Stimulated activated naive CD4-positive, alpha-beta T cell treated with Interleukin-2 at 50 U/mL for 16 hours (primary cell): ENCODE measurements around the gene GRID1.
"Not testable (repeated sequence)": the region's sequence is repeated elsewhere in the genome, so short reads cannot be mapped to it uniquely, and the experiment has no call there.

Experiments
- DNase-seq: peaks from one replicate; lab custom pipeline; 2025; lab: John Stamatoyannopoulos, UW

GRID1 gene

DNA sequence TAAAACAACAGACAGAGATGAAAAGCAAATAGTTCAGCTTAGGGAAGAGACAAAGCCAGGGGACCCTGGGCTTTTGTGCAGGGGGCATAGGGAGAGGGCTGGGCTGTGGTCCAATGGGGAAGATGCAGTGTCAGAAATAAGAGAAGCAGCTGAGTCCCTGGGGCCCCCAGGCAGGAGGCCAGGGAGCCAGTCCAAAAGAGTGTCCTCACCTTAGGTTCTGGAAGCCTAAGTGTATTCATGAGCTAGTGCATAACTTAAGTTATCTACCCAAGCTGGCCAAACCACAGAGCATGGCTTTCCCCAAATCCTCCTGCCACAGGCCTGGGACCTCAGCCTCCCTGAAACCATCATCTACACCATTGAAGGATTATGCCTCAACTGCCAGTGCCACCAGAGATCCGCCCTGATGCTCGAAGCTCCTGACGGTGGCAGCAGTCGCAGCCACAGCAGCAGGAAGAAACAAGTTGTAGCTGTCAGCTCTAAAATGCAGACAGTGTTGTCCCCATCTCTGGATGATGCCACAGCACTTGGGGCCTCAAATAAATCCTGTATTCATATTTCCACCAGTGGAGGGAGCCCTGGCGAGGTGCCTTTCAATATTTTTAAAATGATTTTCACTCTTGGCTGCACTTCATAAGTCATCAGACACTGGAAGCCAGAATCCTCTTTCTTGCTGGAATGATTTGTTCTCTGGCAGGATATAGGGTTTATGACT, 574.6 kb downstream of the GRID1 start:
- DNase-seq: no peak

DNA sequence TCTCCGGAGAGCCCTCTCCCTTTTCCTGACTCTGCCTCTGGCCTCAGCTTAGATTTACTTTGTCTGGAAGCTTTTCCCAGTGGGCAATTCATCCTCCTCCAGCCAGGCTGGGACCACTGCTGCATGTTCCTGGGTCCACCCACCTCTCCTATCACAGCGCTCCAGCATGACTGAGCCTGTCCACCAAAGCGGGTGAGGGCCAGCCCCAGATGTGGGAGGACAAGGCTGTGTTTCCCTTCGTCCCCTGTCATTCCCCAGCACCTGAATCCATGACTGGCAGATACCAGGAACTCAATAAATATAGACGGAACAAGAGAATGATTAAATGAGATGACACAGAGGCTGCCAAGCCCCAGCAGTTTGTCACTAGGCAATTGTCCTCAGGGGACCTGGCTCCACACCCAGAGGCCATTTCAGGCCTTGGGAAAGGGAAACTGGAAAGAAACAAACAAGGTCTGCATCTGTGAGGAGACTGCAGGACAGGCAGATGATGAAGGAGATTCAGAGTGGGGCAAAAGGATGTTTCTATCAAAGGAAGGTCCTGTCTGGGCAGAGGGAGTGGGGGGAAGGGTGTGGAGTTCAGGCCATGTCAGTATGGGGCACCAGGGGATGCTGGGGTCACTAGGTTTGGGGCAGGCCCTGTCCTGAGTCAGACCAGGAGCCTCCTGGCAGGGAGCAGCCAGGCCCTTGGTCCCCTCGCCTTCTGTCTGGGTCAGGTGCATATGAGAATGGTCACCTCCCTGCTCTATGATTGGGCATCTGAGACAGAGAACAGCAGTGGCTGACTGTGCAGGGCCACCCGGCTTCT, 576.4 kb downstream of the GRID1 start:
- DNase-seq: no peak

DNA sequence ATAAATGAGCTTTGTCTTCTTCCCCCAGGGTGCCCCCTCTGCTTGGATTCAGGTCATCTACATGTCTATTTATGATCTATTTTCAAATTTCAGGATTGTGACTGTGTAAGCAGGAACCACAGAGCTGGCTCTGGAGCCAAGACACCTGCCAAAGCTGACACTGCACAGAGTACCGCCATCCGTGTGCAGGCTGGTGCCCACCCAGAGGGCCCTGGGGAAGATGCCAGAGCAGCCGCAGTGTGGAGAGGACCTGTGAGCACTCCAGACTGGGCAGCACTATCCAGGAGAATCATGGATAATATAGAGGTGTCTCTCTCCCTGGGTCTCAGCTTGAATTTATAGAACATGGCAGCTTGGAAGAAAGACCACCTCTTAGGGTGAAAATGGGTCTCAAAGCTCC, 577.5 kb downstream of the GRID1 start:
- no peak for DNase-seq

DNA sequence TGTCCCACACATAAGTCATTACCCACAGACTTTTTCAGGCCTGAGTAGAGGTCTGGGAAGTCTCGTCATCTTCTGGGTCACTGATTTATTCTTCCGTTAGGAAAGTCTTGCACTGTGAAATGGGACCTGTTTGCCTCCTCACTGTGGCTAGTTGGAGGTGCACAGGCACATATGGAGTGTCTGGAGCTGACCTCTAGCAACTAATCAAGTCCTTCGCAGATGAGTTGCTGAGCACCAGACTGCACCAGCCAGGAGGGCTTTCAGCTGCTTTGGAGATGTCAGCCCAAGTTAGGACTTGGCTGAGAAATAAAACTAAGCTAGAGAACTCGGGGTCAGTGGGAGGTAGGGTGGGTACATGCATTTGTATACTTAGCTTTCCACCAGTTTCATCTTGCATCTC, 578.0 kb downstream of the GRID1 start:
- DNase-seq: no peak

DNA sequence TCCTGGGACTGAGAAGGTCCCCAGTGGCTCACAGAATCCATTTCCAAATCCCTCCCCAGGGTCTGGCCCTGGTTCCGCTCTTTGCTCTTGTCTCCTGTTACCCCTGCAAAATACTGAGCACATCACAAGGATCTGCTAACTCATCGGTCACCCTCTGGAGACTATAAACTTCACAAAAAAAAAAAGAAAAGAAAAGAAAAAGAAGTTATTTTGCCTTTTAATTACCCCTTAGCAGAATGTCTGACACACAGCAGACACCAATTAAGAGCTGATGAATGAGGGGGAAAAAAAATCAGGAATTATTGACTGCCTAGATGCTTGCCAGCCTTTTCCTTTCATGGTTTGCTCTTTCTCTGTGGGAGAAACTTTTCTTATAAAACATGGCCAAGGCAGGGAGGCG, 578.7 kb downstream of the GRID1 start:
- DNase-seq: no peak

DNA sequence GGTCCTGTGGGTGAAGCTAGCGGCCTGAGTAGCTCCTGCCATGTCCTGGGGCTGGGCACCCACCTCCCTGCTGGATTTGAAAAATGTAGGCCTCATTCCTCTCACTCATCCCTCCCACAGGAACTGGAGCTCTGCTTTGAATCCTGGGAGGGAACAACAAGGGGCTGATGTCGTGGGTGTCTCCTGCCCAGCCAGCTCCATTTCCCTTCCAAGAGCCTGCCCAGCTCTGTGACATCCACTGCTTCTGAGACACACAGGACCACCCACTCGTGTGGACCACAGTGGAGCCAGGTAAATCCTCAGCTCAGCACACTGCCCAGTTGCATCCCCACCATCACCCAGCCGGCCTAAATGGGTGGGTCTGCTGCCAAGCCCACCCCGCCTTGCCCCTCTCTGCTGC, 579.2 kb downstream of the GRID1 start:
- no peak for DNase-seq

DNA sequence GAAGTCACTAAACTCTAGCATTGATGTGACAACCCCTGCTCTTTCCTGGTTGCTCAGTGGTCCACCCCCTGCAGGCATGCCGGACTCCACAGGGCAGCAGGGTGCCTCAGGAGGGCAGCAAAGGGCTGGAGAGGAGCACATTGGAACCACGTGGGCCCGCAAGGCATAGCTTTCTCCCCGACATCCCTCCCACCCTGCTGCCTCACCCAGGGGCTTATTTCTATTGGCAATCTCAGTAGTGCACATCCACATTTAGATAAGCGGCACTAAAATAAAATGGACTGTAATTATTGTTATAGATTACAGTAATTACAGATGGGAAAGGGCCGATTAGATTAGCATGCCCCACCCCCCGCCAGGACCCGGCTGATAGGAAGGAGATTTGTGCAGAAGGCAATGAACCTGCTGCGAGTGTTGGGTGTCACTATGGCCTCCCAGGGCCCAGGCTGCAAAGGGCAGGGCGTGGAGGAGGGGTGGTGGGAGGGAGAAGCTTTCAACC, 580.1 kb downstream of the GRID1 start:
- DNase-seq: no peak

DNA sequence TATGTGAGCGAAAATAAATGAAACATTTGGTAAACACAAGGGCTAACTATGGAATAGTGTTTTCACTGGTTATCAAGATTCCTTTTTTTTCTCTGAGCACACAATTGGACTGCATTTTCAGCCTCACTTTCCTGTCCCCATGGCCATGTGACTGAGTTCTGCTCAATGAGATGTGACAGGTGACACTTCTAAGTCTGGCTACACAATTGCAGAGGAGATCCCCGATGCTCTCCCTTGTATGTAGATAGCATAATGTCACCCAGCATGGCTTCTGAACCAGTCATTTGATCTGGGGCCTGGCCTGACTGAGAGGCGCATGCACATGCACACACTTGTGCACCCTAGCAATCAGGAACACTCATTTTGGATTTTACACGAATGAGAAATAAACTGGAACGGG, 581.8 kb downstream of the GRID1 start:
- DNase-seq: no peak

- DNase-seq: no peak
Measured at GRCh38 chr10:85781404-85781803, 585.2 kb downstream of the GRID1 start.

- DNase-seq: no peak
Measured at GRCh38 chr10:85778074-85778473, 588.5 kb downstream of the GRID1 start.

DNA sequence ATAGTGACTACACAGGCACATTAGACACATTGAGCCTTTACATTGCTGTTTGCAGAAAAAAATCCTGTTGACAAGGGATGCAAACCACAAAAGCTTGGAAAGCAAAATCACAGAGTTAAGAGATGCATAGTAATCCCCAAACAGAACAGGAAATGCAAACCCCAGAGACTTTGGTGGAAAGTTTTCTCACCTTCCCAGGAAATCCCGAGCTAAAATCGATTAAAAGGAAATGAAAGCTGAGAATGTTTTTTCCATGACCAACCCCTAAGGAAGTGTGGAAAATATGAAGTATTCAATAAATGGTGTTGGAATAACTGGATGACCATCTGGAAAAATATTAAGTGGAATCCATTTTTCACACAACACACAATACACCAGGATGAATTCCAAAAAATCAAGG, 598.7 kb downstream of the GRID1 start:
- DNase-seq: no peak

DNA sequence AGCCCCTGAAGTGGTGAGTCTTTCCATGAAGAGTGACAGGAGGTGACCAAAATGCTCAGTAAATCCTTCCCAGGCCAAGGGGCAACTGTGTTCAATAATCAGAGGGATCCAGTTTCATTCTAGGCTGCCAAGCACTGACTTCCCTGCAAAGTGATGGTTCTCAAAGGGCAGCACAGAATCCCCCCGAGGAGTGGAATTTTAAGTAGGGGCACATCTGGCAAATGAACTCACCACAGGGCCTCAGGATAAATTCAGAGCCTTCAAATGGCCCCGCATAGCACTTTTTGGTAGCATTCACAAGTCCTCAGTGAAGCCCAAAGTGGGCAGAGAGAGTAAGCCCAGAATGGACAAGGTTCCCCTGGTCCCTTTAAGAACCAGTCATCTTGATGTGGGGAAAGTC, 602.5 kb downstream of the GRID1 start:
- no peak for DNase-seq

DNA sequence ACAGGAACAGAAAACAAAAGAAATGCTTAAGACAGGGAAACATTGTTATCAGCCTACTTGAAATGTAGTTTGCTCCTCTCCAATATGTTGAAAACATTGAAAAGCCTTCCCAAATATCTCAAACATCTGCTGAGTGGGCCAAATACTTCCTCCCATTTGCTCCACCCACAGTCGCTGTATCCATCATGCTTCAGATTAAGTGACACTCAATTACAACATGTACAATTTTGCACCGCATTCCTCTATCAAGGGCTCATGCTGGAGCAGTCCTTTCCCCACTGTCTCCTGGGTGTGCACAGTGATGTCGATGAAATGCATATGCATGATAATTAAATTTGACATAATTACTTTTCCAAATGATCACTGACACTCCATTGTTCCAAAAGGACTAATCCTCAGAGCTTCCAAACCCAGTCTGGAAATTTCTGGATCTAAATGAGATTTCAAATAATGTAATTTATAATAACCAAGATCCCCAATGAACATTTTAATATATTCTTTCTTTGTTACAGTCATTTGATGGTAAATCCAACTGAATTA, 604.6 kb downstream of the GRID1 start:
- DNase-seq: no peak

- DNase-seq: no peak
Measured at GRCh38 chr10:85741626-85742300, 624.8 kb downstream of the GRID1 start.

DNA sequence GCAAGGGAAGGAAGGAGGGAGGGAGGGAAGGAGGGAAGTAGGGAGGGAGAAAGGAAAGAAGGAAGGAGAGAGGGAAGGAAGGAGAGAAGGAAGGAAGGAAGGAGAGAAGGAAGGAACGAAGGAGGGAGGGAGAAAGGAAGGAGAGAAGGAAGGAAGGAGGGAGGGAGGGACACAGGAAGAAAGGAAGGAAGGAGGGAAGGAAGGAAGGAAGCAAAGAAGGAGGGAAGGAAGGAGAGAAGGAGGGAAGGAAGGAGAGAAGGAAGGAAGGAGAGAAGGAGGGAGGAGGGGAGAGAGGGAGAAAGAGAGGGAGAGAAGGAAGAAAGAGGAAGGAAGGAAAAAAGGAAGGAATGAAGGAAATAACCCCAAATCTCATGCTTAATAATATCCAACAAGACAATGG, 630.6 kb downstream of the GRID1 start:
- DNase-seq: no peak

DNA sequence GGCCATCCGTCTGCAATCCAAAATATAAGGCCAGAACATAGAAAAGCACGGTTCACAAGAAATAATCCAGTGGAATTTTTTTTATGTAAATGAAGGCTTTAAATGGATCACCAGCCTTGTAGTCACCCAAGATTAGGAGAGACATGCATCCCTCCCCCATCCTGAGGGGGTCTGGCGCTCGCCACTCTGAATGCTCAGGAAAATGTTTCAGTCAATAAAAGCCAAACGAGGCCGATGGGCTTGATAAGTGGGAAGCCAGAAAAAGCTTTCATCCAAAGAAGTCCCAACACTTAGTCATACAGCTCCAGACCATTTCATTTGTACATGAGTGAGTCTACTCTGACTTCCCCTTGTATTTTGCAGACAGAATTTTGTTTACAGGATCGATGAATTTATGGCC, 631.8 kb downstream of the GRID1 start:
- DNase-seq: no peak

GRCh38 chr10:85724215-85724614, 642.4 kb downstream of the GRID1 start:
- DNase-seq: no peak

DNA sequence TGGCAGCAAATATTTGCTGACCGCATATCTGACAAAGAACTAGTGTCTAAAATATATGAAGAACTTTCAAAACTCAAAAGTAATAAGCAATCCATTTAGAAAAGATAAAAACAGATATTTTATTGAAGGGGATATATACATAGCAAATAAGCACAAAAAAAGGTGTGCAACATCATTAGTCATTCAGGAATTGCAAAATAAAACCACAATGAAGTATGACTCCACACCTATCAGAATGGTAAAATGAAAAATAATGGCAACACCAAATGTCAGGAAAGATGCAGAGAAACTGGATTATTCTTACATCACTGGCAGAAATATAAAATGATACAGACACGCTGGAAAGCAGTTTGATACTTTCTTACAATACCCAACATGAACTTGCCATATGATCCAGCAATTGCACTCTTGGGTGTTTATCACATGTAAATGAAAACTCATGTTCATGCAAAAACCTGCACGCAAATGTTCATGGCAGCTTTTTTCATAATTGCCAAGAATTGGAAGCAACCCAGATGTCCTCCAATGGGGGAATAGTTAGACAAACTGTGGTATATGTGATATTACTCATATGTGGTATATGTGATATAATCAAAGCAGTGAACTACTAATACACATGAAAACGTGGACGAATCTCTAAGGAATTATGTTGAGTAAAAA, 645.5 kb downstream of the GRID1 start:
- no peak for DNase-seq

DNA sequence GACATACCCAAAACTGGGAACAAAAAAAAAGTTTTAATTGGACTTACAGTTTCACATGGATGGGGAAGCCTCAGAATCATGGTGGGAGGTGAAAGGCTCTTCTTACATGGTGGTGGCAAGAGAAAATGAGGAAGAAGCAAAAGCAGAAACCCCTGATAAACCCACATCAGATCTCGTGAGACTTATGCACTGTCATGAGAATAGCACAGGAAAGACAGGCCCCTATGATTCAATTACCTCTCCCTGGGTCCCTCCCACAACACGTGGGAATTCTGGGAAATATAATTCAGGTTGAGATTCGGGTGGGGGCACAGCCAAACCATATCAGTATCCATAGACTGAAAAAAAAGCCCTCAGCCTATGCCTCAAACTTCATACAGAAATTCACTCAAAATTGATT, 647.2 kb downstream of the GRID1 start:
- DNase-seq: no peak

DNA sequence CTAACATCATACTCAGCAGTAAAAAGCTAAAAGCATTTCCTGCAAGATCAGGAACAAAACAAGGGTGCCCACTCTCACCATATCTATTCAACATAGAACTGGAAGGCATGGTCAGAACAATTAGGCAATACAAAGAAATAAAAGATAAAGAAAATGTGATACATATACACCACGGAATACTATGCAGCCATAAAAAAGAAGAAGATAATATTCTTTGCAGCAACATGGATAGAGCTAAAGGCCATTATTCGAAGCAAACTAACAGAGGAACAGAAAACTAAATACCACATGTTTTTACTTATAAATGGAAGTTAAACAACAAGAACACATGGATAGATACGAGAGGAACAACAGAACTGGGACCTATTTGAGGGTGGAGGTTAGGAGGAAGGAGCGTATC, 652.7 kb downstream of the GRID1 start:
- DNase-seq: no peak

DNA sequence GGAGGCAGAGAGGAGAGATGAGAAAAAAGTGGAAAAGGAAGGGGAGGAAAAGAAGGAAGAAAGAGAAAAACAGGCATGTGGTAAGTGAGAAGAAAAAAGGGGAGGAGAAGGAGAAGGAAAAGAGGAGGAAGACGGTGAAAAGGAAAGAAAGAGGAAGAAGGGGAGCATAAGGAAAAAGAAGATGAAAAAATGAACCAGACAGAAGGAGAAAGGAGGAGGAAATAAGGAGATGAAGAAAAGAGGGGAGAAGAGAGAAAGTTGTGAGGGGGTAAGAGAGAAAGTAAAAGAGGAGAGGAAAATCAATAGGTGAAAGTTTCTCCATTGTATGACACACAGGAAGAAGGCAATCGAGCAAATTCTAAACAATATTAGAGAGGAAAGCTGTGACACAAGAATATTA, 663.8 kb downstream of the GRID1 start:
- DNase-seq: no peak

DNA sequence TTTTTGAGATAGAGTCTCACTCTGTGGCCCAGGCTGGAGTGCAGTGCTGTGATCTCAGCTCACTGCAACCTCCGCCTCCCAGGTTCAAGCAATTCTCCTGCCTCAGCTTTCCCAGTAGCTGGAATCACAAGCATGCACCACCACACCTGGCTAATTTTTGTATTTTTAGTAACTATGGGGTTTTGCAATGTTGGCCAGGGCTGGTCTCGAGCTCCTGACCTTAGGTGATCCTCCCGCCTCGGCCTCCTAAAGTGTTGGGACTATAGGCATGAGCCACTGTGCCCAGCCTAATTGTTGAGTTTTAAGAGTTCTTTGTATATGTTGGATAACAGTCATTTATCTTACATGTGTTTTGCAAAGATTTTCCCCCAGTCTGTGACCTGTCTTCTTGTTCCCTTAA, 667.5 kb downstream of the GRID1 start:
- not testable (repeated sequence) for DNase-seq
